OCI-LY7 (cell line): ENCODE results near the gene RBBP4.

ENCODE experiments used
- EZH2phosphoT487 ChIP-seq: fragments of 200-600 bp; sonication (generic); IDR thresholded peaks from 2 replicates; pipeline ENCODE4 v1.6.1; 2018; ENCODE audit warnings: low read depth, borderline replicate concordance, mild to moderate bottlenecking, mixed run types, antibody characterized with exemption, low read length, moderate library complexity, mixed read lengths
- TF ChIP-seq, protein P1 (sequence below): fragments of 200-600 bp; sonication (generic); conservative IDR thresholded peaks from 2 replicates; pipeline ENCODE4 v1.5.1; 2014; ENCODE audit warnings: mild to moderate bottlenecking, antibody characterized with exemption, low read length, moderate library complexity, mixed read lengths

DNA sequence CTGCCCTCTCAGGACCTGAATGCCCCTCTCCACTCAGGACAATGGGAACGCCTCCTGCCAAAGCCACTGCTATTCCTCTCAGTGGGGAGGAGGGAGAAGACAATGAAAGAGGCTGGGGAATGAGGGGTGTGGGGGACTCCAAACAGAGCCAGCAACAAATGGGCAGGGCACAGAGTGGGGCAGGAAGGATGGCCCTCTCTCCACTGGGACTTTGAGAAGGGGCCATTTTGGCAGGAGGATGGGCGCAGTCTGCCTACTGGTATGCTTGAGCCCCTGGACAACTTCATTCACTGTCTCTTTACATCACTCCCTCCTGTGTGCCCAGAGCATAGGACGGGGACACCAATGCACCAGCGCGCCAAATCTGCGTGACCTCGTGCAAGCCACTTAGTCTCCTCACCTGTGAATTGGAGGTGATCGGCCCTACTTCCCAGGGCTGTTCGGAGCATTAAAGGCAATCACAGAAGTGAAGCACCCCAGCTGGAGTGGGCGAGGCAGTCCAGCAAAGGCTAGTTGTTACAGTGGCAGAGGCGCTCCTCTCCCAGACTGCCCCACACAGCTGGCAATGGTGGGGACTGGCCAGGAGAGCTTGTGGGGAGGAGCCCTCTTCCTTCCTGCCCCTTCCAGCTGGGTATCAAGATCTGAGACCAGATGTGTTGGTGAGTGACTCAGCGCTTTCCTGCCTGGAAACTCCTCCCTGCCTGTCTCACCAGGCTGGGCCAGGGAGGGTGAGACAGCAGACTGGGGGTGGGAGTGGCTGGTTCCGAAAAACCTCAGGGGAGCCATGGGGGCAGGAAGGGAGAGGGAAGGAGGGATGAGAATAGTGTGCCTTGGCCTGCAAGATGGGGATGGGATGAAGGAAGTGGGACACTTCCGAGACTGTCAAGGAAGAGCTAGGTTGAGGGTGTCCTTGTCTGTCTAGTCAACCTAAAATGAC, 73.9 kb downstream of the RBBP4 start:
- TF ChIP-seq, protein P1, sequence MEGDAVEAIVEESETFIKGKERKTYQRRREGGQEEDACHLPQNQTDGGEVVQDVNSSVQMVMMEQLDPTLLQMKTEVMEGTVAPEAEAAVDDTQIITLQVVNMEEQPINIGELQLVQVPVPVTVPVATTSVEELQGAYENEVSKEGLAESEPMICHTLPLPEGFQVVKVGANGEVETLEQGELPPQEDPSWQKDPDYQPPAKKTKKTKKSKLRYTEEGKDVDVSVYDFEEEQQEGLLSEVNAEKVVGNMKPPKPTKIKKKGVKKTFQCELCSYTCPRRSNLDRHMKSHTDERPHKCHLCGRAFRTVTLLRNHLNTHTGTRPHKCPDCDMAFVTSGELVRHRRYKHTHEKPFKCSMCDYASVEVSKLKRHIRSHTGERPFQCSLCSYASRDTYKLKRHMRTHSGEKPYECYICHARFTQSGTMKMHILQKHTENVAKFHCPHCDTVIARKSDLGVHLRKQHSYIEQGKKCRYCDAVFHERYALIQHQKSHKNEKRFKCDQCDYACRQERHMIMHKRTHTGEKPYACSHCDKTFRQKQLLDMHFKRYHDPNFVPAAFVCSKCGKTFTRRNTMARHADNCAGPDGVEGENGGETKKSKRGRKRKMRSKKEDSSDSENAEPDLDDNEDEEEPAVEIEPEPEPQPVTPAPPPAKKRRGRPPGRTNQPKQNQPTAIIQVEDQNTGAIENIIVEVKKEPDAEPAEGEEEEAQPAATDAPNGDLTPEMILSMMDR, result no peak
- no peak for TF ChIP-seq EZH2phosphoT487
